ENCODE results near the gene STING1. TPM values are rescaled to one million over a fixed set of nuclear protein-coding genes. Genes with fewer than 3 reads are reported as not detected.
"Not testable (repeated sequence)": the region's sequence is repeated elsewhere in the genome, so short reads cannot be mapped to it uniquely, and the experiment has no call there.

Gene STING1
- 85.3 TPM for total RNA-seq
- long read RNA-seq, transcript TMEM173-201 (8 exons, 1,771 nt) = major isoform, 49 of 101 reads
- long read RNA-seq, partial matches to known transcripts = 14 of 101 reads
- long read RNA-seq, other reads (novel, unspliced or antisense) = 33 of 101 reads

DNA sequence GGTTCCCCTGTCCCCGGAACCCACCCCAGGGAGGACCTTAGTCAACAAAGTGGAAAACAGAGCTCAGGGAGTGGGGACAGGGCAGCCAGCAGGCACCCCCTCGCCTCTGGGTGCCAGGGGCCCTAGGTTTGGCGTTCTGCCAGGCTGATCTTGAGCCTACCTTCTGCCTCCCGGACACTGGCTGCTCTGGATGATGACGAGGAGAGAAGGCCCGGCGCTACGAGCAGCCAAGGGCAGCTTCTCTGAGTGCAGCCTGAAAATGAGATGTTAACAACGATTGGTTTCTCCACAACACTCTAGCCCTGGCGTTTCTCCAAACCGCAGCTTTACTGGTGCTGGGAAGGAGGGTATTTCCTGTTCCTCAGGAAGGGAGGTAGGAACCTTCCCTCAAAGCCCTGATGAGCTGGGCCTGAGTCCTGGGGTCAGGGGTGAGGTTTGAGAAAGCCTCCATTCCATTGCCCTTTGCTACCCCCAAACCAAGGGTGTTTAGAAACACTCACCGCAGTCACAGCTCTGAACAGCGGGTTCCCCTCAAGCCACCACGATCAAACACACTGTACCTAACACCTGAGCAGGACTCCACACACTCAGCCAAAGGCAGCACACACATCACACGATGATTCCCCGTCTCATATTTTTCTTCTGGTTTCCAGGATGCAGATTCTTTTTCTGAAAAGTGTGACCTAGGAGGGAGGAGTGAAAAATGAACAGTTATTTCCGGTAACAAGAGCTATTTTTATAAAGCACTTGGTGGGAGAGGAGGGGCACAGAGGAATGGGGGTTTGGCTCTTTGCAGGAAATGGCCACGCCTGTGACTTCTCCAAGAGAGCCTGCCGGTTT lies at the start of gene STING1:
STING1 (minus strand) TSS at position 709 of the 840 bp plus-strand sequence. CDS start 1,054 bp downstream, outside the sequence.
- peak; percentile 88 for DNase-seq (ENCODE audit: low spot score)
- intact Hi-C loops (cut with DNase I) = loop anchor here (2.0 to 5.0 kb wide), 2 partner anchors 37 to 40 kb away; no protein-coding TSS in a partner anchor

DNA sequence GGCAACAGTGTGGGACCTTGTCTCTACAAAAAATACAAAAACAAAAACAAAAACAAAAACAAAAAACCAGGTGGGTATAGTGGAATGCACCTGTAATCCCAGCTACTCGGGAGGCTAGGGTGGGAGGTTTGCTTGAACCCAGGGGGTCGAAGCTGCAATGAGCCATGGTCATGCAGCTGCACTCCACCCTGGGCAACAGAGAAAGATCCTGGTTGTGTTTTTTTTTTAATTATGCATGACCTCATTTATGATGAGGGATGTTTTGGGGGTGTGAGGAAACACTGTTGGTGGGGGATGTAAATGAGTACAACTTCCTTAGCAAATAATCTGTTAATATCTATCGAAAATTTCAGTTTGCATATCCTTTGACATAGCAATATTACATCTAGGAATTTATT lies 49.2 kb upstream of the STING1 start:
- intact Hi-C loops (cut with DNase I) = no loop called here
- no peak for DNase-seq (ENCODE audit: low spot score)

DNA sequence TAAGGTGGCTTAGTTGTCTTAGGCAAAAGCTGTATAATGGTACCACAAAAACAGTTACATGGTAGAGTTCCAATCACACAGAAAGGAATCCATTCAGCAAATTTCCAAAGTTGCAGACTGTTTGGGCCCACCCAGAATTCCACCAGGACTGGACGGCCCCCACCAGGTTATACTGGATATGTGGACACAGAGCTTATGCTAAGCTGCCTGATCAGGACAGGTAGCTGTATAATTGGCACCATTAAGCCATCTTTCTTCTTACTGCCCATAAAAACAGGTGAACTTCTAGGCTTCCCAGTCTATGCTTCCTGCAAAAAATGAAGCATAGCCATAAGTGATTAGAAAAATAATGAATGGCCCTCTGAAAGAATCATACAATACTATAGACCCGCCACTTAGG lies 47.5 kb upstream of the STING1 start:
- DNase-seq (ENCODE audit: low spot score); intact Hi-C loops (cut with DNase I): not testable (repeated sequence)

DNA sequence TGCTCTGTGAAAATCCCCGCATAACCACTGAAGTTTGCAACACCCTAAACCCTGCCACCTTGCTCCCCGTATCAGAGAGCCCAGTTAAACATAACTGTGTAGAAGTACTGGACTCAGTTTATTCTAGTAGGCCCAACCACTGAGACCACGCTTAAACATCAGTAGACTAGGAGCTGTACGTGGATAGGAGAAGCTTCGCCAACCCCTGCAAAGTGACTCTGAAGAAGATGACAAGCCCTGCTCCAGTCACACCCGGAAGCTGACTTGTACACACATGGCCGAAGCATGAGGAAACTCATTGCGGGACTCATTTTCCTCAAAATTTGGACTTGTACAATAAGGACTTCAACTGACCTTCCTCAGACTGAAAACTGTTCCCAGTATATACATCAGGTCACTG lies 46.1 kb upstream of the STING1 start:
- intact Hi-C loops (cut with DNase I) = not testable (repeated sequence)

DNA sequence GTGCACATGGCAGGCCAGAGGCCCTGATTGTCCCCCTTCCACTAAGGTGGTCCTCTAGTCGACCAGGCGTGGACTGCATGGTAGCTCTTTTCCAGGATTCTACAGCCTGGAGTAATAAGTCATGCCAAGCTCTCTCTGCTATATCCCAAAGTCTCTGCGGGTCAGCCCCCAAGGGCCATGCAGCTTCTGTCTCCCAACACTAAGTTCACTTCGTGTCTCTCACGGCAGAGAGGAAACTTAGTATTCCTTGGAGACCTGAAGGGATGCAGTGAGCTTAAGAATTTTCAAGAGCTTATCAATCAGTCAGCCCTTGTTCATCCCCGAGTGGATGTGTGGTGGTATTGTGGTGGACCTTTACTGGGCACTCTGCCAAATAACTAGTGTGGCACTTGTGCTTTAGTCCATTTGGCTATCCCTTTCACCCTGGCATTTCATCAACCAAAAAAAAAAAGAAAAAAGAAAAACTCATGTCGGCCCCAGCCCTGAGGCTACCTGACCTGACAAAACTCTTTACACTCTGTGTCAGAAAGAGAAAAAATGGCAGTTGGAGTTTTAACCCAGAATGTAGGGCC lies 45.4 kb upstream of the STING1 start:
- intact Hi-C loops (cut with DNase I) = not testable (repeated sequence)
- DNase-seq (ENCODE audit: low spot score) = peak; percentile 29

More for the DNA sequence above, 46.1 kb upstream of the STING1 start:
- DNase-seq (ENCODE audit: low spot score) = peak; percentile 36

DNA sequence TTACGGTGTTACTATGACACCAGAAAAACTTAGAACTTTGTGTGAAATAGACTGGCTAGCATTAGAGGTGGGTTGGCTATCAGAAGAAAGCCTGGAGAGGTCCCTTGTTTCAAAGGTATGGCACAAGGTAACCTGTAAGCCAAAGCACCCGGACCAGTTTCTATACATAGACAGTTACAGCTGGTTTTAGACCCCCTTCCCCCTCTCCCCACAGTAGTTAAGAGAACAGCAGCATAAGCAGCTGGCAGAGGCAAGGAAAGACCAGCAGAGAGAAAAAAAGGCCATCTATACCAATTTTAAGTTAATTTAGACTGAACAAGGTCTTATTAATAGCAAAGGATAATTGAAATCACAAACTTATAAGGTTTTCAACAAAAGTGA lies 44.5 kb upstream of the STING1 start:
- intact Hi-C loops (cut with DNase I); DNase-seq (ENCODE audit: low spot score): not testable (repeated sequence)

DNA sequence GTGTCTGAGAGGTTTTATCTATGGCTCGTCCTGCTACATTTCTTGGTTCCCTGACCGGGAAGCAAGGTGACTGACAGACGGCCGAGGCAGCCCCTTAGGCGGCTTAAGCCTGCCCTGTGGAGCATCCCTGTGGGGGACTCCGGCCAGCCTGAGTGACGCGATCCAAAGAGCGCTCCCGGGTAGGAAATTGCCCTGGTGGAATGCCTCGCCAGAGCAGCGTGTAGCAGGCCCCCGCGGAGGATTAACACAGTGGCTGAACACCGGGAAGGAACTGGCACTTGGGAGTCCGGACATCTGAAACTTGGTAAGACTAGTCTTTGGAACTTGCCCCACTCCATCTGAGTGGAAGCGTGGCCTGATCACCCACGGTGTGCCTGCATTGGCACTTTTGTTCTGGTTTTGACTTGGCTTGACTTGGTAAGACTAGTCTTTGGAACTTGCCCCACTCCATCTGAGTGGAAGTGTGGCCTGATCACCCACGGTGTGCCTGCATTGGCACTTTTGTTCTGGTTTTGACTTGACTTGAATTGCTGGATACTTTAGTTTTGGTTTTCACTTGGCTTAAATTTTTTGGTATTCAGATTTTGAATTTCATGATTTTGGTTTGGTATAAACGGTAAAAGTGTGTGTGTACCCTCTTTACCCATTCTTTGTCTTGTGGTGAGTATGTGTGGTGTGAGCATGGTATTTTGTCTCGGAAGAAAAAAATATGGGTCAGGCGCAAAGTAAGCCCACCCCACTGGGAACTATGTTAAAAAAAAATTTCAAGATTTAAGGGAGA lies 43.9 kb upstream of the STING1 start:
- intact Hi-C loops (cut with DNase I) = not testable (repeated sequence)

DNA sequence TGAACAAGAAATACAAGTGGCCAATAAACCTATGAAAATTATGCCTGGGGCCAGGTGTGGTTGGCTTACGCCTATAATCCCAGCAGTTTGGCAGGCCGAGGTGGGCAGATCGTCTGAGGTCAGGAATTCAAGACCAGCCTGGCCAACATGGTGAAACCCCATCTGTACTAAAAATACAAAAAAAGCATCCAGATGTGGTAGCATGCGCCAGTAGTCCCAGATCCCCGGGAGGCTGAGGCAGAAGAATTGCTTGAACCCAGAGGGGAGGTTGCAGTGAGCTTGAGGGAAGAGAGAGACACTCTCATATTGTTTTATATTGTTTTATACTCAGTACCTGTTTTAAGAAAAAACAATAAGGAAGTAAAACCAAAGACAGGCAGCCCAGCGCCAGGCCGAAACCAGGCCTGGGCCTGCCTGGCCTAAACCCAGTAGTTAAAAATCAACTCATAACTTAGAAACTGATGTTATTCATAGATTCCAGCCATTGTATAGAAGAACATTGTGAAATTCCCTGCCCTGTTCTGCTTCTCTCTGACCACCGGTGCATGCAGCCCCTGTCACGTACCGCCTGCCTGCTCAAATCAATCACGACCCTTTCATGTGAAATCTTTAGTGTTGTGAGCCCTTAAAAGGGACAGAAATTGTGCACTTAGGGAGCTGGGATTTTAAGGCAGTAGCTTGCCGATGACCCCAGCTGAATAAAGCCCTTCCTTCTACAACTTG lies 43.2 kb upstream of the STING1 start:
- DNase-seq (ENCODE audit: low spot score); intact Hi-C loops (cut with DNase I): not testable (repeated sequence)

More for the DNA sequence above, 43.9 kb upstream of the STING1 start:
- DNase-seq (ENCODE audit: low spot score) = not testable (repeated sequence)

DNA sequence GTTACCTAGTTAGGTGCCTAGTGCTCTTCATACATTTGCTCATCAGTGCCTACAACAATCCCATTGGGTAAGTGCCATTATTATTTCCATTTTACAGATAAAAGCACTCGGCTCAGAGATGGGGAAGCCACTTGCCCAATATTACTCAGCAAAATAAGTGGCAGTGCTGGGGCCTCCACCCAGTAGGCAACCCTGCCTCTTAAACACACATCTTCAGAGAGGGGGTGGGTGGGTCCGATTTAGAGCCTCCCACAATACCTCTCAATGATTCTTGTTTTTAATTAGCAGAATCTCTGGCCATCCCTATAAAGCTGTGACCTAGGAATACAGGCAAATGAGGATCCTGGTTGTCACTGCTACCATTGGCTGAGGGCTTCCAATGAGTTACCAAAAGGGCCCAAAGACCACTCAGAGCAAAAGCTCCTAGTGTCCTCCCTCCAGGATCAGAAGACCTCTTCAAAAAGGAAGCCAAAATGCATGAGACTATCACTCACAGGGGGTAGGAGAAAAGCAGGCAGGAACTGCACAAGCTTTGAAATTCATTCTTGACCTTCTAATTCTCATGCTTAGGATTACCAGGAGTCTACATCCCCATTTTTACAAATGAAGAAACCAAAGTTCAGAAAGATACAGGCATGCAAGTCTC lies 42.5 kb upstream of the STING1 start:
- intact Hi-C loops (cut with DNase I) = no loop called here
- DNase-seq (ENCODE audit: low spot score) = no peak

DNA sequence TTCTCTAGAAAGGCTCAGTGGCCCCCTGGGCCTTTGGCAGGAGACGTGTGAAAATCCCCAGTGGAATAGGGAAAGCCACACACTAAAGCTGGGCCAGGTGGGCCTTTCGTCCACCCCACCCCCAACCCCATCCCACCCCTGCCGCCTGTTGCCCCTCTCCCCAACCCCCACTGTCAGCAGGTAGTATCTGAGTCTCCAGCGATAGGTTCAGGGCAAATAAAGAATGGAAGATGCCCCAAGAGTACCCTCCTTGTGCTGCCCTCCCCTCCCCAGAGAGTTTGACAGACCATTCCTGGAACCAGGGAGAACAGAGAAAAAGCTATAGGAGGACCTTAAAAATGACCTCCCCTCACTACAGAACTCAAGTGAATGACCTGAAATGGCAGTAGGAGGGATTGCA lies 41.9 kb upstream of the STING1 start:
- DNase-seq (ENCODE audit: low spot score) = no peak
- intact Hi-C loops (cut with DNase I) = no loop called here

DNA sequence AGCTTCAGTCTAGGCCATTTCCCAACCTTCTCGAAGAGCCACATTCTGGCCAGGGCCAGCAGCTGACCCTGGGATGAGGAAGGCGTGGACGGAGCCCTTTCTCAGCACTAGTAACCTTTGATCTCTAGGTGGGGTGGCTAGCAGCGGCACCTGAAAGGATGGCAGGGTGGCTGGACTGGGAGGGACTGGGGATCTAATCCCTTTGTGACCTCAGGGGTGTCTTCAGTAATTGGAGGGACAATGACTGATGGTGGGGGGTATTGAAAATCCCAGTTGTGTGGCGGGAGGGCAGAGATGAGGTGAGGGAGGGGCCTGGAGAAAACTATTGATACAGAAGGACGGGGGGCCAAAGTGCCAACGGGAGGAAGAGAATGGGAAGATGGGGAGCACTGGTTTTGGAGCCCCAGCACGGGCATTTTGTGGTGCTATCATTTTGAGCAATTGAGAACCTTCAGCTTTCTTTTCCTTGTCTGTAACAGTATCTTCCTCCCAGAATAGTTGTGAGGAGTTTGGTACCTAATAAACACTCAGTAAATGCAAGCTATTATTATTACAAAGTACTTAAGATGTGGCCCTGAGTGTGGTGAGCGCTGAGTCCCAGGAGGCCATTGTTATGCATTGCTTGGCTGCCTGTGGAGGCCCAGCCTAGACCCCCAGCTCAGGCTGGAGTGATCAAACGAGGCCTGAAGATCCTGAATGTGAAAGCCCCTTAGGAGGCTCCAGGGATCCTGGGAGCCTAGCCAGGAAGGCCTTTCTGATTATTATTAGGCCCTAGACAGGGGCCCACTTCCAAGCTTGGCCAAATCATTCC lies 41.3 kb upstream of the STING1 start:
- intact Hi-C loops (cut with DNase I) = no loop called here
- no peak for DNase-seq (ENCODE audit: low spot score)

DNA sequence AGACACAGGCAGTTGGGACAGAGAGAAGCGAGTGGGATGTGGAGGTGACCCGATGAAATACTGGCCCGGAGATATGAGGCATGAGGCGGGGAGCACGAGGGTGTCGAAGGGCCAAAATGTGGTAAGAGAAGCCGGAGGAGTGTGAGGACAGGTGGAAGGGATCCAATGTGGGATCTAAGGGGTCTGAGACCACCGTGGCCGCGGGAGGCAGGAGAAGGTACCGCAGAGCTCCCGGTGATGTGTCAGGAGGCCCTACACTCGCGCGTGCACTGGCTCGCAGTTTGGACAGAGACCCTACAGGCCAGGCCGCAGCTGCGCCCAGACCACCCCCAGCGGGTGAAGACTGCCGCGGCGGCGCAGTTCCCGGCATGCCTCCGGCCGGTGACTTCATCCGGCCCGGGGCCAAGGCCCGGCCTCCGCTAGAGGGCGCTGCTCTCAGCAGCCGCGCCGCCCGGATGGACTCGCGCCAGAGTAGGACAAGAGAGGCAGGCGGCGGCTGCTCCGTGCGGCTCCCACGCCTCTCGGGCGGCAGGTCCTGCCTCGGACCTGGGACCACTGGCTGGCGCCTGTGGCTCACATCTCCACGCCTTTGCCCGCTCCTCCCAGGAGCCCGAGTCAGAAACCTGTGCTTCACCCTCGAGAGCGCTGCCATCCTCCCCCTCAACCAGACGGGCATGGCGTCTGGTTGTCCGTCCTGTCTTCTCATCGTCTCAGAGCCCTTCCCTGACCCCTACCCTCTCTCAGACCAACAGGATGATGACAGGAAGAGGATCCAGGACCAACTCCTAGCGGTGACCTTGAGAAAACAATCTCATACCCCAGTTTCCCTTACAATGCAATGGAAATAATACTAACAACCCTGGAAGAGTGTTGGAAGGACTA lies 35.4 kb upstream of the STING1 start:
- intact Hi-C loops (cut with DNase I) = loop anchor here (2.0 to 5.0 kb wide), 2 partner anchors 35 to 81 kb away; partner anchors contain the start of genes DNAJC18 and STING1
- DNase-seq (ENCODE audit: low spot score) = peak; percentile 98

DNA sequence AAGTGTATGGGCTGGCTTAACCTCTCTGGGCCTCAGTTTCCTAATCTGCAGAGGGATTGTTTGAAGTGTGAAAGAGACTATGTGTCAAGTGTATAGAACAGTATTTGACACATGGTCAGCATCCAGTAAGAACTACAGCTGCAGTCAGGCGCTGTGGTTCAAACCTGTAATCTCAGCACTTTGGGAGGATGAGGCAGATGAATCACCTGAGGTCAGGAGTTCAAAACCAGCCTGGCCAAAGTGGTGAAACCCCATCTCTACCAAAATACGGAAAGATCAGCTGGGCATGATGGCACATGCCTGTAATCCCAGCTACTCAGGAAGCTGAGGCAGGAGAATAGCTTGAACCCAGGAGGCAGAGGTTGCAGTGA lies 31.9 kb upstream of the STING1 start:
- intact Hi-C loops (cut with DNase I) = no loop called here
- DNase-seq (ENCODE audit: low spot score) = no peak

DNA sequence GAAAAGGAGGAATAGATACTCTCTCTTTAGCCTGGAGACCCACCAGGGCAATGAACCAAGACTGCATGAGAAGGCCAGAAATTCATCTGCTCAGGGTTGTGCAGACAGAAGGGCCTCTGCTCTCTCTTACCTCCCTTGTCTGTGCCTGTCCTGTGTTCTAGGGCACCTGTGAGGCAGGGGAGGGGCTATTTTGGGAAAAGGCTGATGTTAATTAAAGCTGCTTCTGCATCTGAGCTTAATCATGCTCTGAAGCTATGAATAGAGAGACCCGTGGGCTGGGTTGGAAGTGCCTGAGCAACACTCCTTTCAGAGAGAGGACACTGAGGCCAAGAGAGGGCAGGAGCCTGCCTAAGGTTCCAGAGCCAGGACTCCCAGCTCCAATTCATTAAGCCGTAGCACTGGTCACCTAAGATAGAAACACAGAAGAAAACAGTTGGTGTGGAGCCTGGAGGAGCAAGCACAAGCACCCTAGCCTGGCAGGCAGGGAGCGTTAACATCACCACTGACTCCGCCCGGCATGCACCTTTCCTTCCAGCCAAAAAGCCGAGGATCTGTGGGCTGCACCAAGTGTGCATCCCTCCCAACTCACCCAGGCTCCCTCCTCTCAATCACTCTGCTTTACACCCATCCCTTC lies 31.4 kb upstream of the STING1 start:
- no peak for DNase-seq (ENCODE audit: low spot score)
- intact Hi-C loops (cut with DNase I) = loop anchor here (1.0 kb wide), 1 partner anchor 90 kb away; no protein-coding TSS in a partner anchor

DNA sequence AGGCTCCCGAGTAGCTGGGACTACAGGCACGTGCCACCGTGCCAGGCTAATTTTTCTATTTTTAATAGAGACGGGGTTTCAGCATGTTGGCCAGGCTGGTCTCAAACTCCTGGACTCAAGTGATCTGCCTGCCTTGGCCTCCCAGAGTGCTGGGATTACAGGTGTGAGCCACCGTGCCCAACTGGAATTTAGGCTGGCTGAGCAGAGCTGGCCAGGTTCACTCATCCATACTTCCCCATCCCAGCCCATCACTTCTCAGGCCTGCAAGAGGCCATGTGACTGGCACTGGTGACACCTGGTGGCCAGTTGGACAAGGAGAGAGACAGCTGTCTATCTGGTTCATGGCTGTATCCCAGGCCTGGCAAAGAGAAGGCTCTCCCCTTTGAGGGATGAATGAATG lies 30.9 kb upstream of the STING1 start:
- DNase-seq (ENCODE audit: low spot score) = peak; percentile 91
- intact Hi-C loops (cut with DNase I) = loop anchor here (1.0 kb wide), 1 partner anchor 89 kb away; no protein-coding TSS in a partner anchor

DNA sequence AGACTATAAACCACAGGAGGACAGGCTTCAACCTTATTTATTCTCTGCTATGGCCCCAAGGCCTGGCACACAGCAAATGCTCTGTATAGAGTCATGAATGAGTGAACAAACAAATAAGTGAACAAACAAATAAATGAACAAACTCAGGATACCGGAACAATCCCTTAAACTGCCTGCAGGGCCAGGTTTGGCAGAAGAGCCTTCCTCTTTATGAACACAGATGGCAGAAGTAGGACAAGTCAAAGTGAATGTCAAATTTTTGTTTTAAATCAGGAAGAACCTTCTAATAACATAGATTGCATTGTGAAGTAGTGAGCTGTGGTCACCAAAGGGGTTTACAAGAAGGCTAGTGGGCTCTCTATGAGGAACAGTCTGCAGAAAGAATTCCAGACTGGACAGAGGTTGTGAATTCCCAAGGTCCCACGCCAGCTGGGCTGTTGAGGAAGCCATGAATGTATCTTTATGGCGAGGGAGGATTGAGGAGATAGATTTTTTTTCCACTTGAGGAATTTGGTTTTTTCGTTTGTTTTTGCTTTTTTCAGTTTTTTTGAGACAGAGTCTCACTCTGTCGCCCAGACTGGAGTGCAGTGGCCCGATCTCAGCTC lies 30.3 kb upstream of the STING1 start:
- intact Hi-C loops (cut with DNase I) = loop anchor here (1.0 kb wide), 1 partner anchor 89 kb away; no protein-coding TSS in a partner anchor
- no peak for DNase-seq (ENCODE audit: low spot score)
